Panc1 (cell line): Measurements from ENCODE around the gene MCF2L. TPM values are rescaled to one million over a fixed set of nuclear protein-coding genes. Genes with fewer than 3 reads are reported as not detected.

Experiments used
- ATAC-seq: fragments of 200-7000 bp; cut with Tn5 transposase; 2 replicates; pipeline ENCODE4 v1.9.1; 2020; ENCODE audit warnings: mild to moderate bottlenecking, moderate library complexity
- BruUV-seq: library from RNA; stranded (reverse); fragments of 400-500 nt; replicated peaks from 2 replicates; lab custom pipeline; 2021; lab: Mats Ljungman, UMichigan
- CTCF ChIA-PET: fragments of 300-600 bp; sonication (Branson Sonifier 250); formaldehyde crosslinking; loops from one replicate; lab custom pipeline; 2022; ENCODE audit warnings: antibody characterized with exemption; lab: Charles Lee
- POLR2A ChIA-PET: fragments of 300-600 bp; sonication (Branson Sonifier 250); formaldehyde crosslinking; loops from one replicate; lab custom pipeline; 2022; ENCODE audit warnings: antibody characterized with exemption; lab: Charles Lee
- DNase-seq: peaks from one replicate; pipeline ENCODE4 v3.0.0-alpha.2; 2010; ENCODE audit warnings: low read depth, low spot score
- H3K27ac ChIP-seq: 2 replicates; pipeline ENCODE4 v1.5.1; 2011; ENCODE audit warnings: mild to moderate bottlenecking, low read length, inconsistent platforms
- H3K27me3 ChIP-seq: fragments of 200-500 bp; sonication (Bioruptor generic); 2 replicates; pipeline ENCODE4 v1.6.0; 2014; ENCODE audit warnings: low read length, inconsistent platforms; ENCODE audit not compliant: control insufficient read depth, insufficient read depth
- H3K36me3 ChIP-seq: fragments of 200-500 bp; sonication (Bioruptor generic); 2 replicates; pipeline ENCODE4 v1.5.1; 2014; ENCODE audit warnings: inconsistent platforms, mild to moderate bottlenecking, low read length, moderate library complexity; ENCODE audit not compliant: control insufficient read depth, insufficient read depth
- H3K4me1 ChIP-seq: 2 replicates; pipeline ENCODE4 v1.5.1; 2011; ENCODE audit warnings: inconsistent platforms, mild to moderate bottlenecking, low read length, moderate library complexity; ENCODE audit not compliant: control insufficient read depth, insufficient read depth
- H3K4me3 ChIP-seq, 2 experiments: 2 replicates each; pipeline ENCODE4 v1.5.1; 2011 to 2012; ENCODE audit warnings: low read depth in 2 of 2, low read length in 2 of 2, mild to moderate bottlenecking in 2 of 2, inconsistent platforms in 1 of 2, moderate library complexity in 1 of 2
- H3K9me3 ChIP-seq: fragments of 200-500 bp; sonication (Bioruptor generic); 2 replicates; pipeline ENCODE4 v1.5.1; 2014; ENCODE audit warnings: low read depth, mild to moderate bottlenecking, inconsistent platforms, low read length, moderate library complexity; ENCODE audit not compliant: control insufficient read depth, insufficient read depth
- CTCF ChIP-seq: fragments of 450-650 bp; IDR thresholded peaks from 2 replicates; pipeline ENCODE4 v1.5.1; 2017; ENCODE audit warnings: mild to moderate bottlenecking
- POLR2AphosphoS5 ChIP-seq: IDR thresholded peaks from 2 replicates; pipeline ENCODE4 v1.6.1; 2012; ENCODE audit warnings: mild to moderate bottlenecking, low read depth, low read length, moderate library complexity
- REST ChIP-seq, 2 experiments: IDR thresholded peaks; 2 replicates each; pipeline ENCODE4 v1.6.1; 2011 to 2012; ENCODE audit warnings: low read depth in 2 of 2, control low read depth in 1 of 2, low read length in 1 of 2, mild to moderate bottlenecking in 1 of 2, moderate library complexity in 1 of 2; ENCODE audit not compliant: insufficient read depth in 1 of 2
- SIN3A ChIP-seq: IDR thresholded peaks from 2 replicates; pipeline ENCODE4 v1.6.1; 2012; ENCODE audit warnings: low read depth, mild to moderate bottlenecking, low read length, moderate library complexity, borderline replicate concordance; ENCODE audit not compliant: insufficient read depth
- TCF7L2 ChIP-seq: IDR thresholded peaks from 2 replicates; pipeline ENCODE4 v1.6.1; 2011; ENCODE audit warnings: mild to moderate bottlenecking, low read depth, low read length, inconsistent platforms
- in situ Hi-C: cut with HindIII; loops from 2 replicates; pipeline ENCODE4 v1.10.0; 2016; ENCODE audit warnings: low sequenced_read_pairs, low pct_unique_long_range_greater_than_20kb
- intact Hi-C: fragments of 100-400 bp; cut with micrococcal nuclease; formaldehyde crosslinking; loops from one replicate; pipeline ENCODE4 v1.10.0; 2022; ENCODE audit not compliant: unreplicated experiment
- total RNA-seq: library from RNA; stranded (reverse); gene quantifications from one replicate; pipeline ENCODE4 v1.2.1, GENCODE V29; 2021; ENCODE audit not compliant: unreplicated experiment

The MCF2L gene
- total RNA-seq, 1 experiment from 2014 or later: 0.57 TPM

DNA sequence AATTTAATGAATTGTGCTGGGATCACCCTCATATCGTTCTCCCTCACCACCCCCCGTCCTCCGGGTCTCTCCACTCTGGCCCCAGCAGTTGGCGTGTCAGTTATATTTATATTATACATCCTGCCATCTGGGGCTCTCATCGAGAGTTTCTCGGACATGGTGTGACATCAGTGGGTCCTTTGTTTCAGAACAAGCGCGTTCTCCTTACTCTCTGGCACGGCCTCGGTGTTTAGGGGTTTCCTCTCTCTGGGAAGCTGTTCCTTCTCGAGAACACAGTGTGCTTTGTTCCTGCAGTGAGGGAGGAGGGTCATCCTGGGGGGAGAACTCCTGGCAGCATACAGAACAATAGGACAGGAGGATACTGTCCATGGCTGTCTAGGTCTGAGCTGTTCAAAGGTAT is 9.8 kb upstream of the MCF2L start:
- ChIA-PET CTCF (no interaction called here), POLR2A (no interaction called here)
- BruUV-seq: no TSS peak
- TF ChIP-seq REST (IDR thresholded peaks at IDR 0.05; ENCODE audit: insufficient read depth in 1 of 2, low read depth in 2 of 2, low read length in 1 of 2) (no peak), TCF7L2 (no peak), POLR2AphosphoS5 (no peak), SIN3A (no peak), CTCF (no peak)
- Histone ChIP-seq H3K27ac (no peak overlapping the region), H3K27me3 (no peaks in the 10 kb centered on the region), H3K4me3 (no peak overlapping the region), H3K9me3 (no peaks in the 10 kb centered on the region), H3K4me1 (no peaks in the 10 kb centered on the region), H3K36me3 (no peaks in the 10 kb centered on the region)
- DNase-seq (no peak), ATAC-seq (no peak)
- intact Hi-C loops (no loop called here), in situ Hi-C loops (no loop called here)

DNA sequence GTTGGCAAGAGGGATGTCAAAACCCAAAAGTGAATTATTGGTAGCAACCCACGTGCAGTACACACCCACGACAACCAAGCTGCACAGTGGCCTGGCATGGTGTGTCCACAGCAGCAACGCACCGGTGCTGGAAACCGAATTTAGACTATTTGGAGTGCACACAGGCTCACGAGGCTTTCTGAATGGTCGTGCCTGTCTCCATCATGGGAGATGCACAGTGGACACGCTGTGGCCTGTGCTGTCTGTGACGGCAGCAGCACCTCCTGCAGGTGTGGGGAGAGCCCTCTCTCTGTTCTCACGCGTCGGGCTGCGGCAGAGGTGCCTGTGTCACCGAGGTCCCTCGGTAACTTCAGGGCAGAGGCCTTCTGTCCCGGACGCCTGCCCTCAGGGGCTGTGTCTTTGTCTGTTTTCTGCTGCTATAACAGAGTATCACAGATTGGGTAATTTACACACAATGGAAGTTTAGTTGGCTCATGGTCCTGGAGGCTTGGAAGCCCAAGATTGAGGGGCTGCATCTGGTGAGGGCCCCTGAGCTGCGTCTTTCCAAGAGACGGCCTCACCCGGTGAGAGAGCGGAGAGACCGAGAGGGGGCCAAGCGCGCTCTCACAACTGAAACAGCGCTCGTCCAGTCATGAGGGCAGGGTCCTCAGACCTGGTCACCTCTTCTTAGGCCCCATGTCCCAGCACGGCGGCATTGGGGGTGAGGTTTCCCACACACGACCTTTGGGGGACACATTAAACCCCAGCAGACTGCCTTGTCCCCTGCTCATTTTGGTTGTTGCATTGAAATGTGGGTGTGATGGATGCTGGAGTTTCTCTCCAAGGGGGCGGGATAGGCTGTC is 9.1 kb upstream of the MCF2L start:
- CTCF ChIA-PET: interaction anchor here (0.5 kb wide), 1 partner anchor 440 kb away, joined by 5 read pairs; no protein-coding TSS in a partner anchor
- intact Hi-C loops (no loop called here), in situ Hi-C loops (no loop called here)
- Histone ChIP-seq H3K36me3 (no peaks in the 10 kb centered on the region), H3K9me3 (no peaks in the 10 kb centered on the region), H3K4me3 (no peak overlapping the region), H3K27me3 (no peaks in the 10 kb centered on the region), H3K4me1 (no peaks in the 10 kb centered on the region), H3K27ac (no peak overlapping the region)
- POLR2A ChIA-PET: no interaction called here
- ATAC-seq: no peak
- TF ChIP-seq TCF7L2: no peak
- TF ChIP-seq POLR2AphosphoS5: no peak
- TF ChIP-seq CTCF: no peak
- no peak for TF ChIP-seq SIN3A
- TF ChIP-seq REST (IDR thresholded peaks at IDR 0.05; ENCODE audit: insufficient read depth in 1 of 2, low read depth in 2 of 2, low read length in 1 of 2): no peak
- no TSS peak for BruUV-seq
- DNase-seq: no peak
